H54 (cell line): ENCODE results near the gene HOXD1.

ENCODE experiments used
- DNase-seq: peaks from one replicate; pipeline ENCODE4 v3.0.0; 2011; ENCODE audit warnings: low spot score, mixed read lengths; ENCODE audit not compliant: insufficient read length
- FAIRE-seq: peaks from 3 replicates; lab custom pipeline; 2011; peaks lifted over from hg19 to GRCh38; lab: Jason Lieb, UNC
- POLR2A ChIP-seq: IDR thresholded peaks from 2 replicates; pipeline ENCODE4 v1.6.1; 2011; ENCODE audit warnings: low read depth, mild to moderate bottlenecking, low read length

HOXD1 gene

GRCh38 chr2:176165370-176166050, 23.0 kb upstream of the HOXD1 start:
- DNase-seq (no peak), FAIRE-seq (no peak)
- TF ChIP-seq POLR2A, result no peak

GRCh38 chr2:176166272-176166671, 22.2 kb upstream of the HOXD1 start:
- FAIRE-seq, result no peak

GRCh38 chr2:176167398-176167797, 21.1 kb upstream of the HOXD1 start:
- no peak for TF ChIP-seq POLR2A
- FAIRE-seq, result no peak

More at GRCh38 chr2:176166272-176166671, 22.2 kb upstream of the HOXD1 start:
- DNase-seq, result no peak
- TF ChIP-seq POLR2A, result no peak

GRCh38 chr2:176169181-176169580, 19.3 kb upstream of the HOXD1 start:
- DNase-seq, result no peak
- TF ChIP-seq POLR2A, result no peak
- no peak for FAIRE-seq

More at GRCh38 chr2:176167398-176167797, 21.1 kb upstream of the HOXD1 start:
- DNase-seq, result no peak

GRCh38 chr2:176169711-176170110, 18.8 kb upstream of the HOXD1 start:
- no peak for FAIRE-seq
- no peak for DNase-seq

GRCh38 chr2:176170602-176171305, 17.7 kb upstream of the HOXD1 start:
- FAIRE-seq (peak; percentile 55), DNase-seq (no peak)
- no peak for TF ChIP-seq POLR2A

More at GRCh38 chr2:176169711-176170110, 18.8 kb upstream of the HOXD1 start:
- TF ChIP-seq POLR2A, result no peak

- FAIRE-seq, result no peak
- TF ChIP-seq POLR2A, result no peak
- DNase-seq, result no peak
Measured at GRCh38 chr2:176171351-176172006, 17.0 kb upstream of the HOXD1 start.

GRCh38 chr2:176172007-176172894, 16.2 kb upstream of the HOXD1 start:
- FAIRE-seq, result no peak
- TF ChIP-seq POLR2A, result no peak
- no peak for DNase-seq

- FAIRE-seq, result no peak
- DNase-seq, result no peak
- no peak for TF ChIP-seq POLR2A
Measured at GRCh38 chr2:176172895-176173566, 15.4 kb upstream of the HOXD1 start.

GRCh38 chr2:176173567-176174381, 14.7 kb upstream of the HOXD1 start:
- no peak for TF ChIP-seq POLR2A
- DNase-seq (no peak), FAIRE-seq (no peak)

GRCh38 chr2:176174382-176174823, 14.1 kb upstream of the HOXD1 start:
- no peak for FAIRE-seq
- no peak for TF ChIP-seq POLR2A
- DNase-seq, result no peak
